ENCODE measurements around the gene PAK1. TPM values are rescaled to one million over a fixed set of nuclear protein-coding genes. Genes with fewer than 3 reads are reported as not detected.

Gene PAK1
- total and polyA plus RNA-seq, 7 experiments from 2014 or later: 15.5 to 67.2 (median 23.2) TPM

- DNase-seq (no peak), ATAC-seq (no peak)
- H3K27me3 ChIP-seq (ENCODE audit: control insufficient read depth in 2 of 2, insufficient read depth in 2 of 2, low read length in 2 of 2): no peaks in the 10 kb centered on the region
- POLR2A ChIA-PET: no interaction called here
- no peaks in the 10 kb centered on the region for H3K36me3 ChIP-seq (ENCODE audit: control insufficient read depth in 2 of 3, insufficient read depth in 3 of 3, low read length in 3 of 3)
- CTCF ChIA-PET: no interaction called here
- H3K27ac ChIP-seq (ENCODE audit: low read depth, low read length): no peak overlapping the region
- Mint-ChIP-seq H3K9me3 (peaks cover 0 to 1% (median 0%) of the 10 kb centered on the region in 11 donors), H3K4me3 (no peak overlapping the region), H3K36me3 (no peaks in the 10 kb centered on the region), H3K27me3 (peaks cover 21 to 53% (median 28%) of the 10 kb centered on the region in 5 donors), H3K27ac (no peak overlapping the region), H3K4me1 (no peaks in the 10 kb centered on the region)
- intact Hi-C loops (cut with micrococcal nuclease): no loop called here
- no peak overlapping the region for H3K4me3 ChIP-seq (ENCODE audit: low read length)
- no peaks in the 10 kb centered on the region for H3K4me1 ChIP-seq (ENCODE audit: control insufficient read depth in 2 of 2, insufficient read depth in 2 of 2, low read length in 2 of 2)
- H3K9me3 ChIP-seq (ENCODE audit: control insufficient read depth in 2 of 3, low read length in 3 of 3): no peaks in the 10 kb centered on the region
Observed at GRCh38 chr11:77287136-77287535, 186.8 kb downstream of the PAK1 start.

DNA sequence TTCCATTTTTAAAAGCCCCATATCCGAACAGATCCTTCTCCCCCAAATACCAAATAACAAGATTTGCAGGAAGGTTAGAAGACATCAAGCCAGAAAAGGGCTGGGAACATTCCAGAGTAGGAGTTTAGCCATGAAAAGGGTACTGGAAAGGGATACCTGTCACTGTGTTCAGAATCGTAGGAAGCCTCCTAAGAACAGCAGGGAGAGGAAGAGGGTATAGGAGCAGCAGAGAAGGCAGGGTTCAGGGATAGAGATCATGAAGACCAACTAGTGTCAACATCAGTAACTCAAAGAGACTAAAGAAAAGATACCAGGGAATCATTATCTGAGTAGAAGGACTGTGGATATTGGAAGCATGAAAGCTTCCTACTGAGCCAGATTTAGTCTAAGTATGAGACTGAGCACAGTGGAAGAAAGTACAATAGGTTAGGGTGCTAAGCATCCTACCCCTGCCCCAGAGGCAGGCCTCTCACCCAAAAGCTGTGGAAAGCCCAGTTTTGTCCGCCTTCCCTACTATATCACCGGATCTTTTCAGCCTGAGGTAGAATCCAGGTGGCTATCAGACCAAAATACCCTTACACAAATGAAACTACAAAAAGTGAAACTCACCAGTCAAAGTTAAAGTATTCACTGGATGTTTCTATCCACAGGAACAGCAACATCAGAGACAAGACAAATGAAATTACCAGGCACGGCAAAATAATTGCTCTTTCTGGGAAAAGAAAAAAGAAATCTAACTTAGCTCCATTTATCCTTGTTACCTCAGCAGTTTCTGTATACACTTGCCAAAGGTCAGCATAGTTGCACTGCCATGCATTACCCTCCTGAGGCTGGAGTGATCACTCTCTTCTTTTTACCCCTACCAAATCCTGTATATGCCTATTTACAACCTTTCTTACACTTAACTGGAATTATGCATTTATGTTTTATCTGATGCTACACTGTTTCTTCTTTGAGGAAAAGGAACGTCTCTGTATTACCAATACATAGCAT, 189.1 kb downstream of the PAK1 start:
- ChIA-PET CTCF (no interaction called here), POLR2A (no interaction called here)
- H3K4me3 ChIP-seq (ENCODE audit: low read length): no peak overlapping the region
- H3K9me3 ChIP-seq (ENCODE audit: control insufficient read depth in 2 of 3, low read length in 3 of 3): no peaks in the 10 kb centered on the region
- H3K36me3 Mint-ChIP-seq: no peaks in the 10 kb centered on the region
- peak overlapping the region in 1 of 9 donors; percentile 32 for H3K27ac Mint-ChIP-seq
- H3K4me3 Mint-ChIP-seq: no peak overlapping the region
- H3K9me3 Mint-ChIP-seq: peaks cover 0 to 6% (median 0%) of the 10 kb centered on the region in 11 donors
- no peaks in the 10 kb centered on the region for H3K36me3 ChIP-seq (ENCODE audit: control insufficient read depth in 2 of 3, insufficient read depth in 3 of 3, low read length in 3 of 3)
- no peaks in the 10 kb centered on the region for H3K4me1 Mint-ChIP-seq
- intact Hi-C loops (cut with micrococcal nuclease): no loop called here
- no peak for DNase-seq
- peaks cover 22 to 51% (median 30%) of the 10 kb centered on the region in 5 donors for H3K27me3 Mint-ChIP-seq
- no peaks in the 10 kb centered on the region for H3K4me1 ChIP-seq (ENCODE audit: control insufficient read depth in 2 of 2, insufficient read depth in 2 of 2, low read length in 2 of 2)
- no peak for ATAC-seq
- no peak overlapping the region for H3K27ac ChIP-seq (ENCODE audit: low read depth, low read length)
- no peaks in the 10 kb centered on the region for H3K27me3 ChIP-seq (ENCODE audit: control insufficient read depth in 2 of 2, insufficient read depth in 2 of 2, low read length in 2 of 2)

DNA sequence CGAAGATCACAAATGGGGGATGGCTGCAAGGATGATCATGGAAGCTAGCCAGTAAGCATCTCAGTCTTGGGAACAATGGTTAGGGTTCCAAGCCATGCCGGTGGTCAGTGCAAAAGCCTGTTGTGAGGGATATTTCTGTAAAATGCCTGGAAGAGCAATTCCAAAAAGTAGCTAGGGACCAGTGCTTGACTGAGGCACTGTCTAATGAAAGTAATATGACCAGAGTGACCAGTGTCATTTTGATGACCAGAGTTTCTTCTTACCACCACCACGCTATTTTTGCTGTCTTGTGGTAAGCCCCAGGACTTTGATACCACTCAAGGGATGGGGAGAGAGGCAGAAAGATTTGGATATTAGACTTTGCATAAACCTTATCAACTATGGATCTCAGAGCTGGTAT, 190.8 kb downstream of the PAK1 start:
- POLR2A ChIA-PET: no interaction called here
- peaks cover 25 to 44% (median 32%) of the 10 kb centered on the region in 5 donors for H3K27me3 Mint-ChIP-seq

DNA sequence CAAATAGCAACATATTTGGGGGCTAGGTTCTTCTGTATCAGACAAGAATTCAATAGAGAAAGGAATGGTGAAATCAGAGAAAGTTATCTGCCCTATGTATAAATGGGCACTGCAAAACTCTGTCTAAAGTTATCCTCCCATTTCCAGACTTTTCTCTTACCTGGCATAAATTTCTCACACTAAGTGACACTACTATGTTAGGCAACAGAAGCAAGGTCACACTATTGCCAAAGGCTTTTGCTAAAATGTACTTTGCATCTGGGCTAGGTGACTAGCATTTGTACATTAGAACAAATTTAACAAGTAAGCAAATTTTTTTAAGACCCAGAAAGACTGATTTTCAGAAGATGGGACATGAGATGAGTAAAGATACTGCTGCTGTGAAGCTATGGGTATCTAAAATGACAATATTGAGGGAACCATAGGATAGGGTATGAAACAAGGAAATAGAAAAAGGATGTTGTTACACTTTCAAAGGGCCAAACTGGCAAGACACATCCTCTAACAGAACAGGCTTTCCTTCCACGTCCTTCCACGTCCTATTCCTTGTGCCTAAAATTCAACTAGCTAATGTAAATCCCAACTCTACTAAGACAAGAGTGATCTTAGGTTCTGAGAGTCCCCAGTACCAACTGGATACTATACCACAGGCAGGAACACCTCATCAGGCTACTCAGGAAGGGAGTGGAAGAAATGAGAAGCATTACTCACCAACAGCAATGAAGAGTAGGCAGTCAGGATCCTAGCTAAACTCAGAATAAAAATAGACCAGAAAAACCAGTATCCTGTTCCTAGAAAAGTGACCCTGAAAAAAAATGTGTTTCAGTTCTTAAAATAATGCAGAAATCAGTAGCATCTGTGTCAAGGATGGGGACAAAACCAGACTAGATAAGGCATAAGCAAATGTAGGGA, 195.0 kb downstream of the PAK1 start:
- H3K27ac Mint-ChIP-seq: no peak overlapping the region
- no peaks in the 10 kb centered on the region for H3K36me3 Mint-ChIP-seq
- Histone ChIP-seq H3K9me3 (ENCODE audit: control insufficient read depth in 2 of 3, low read length in 3 of 3) (no peaks in the 10 kb centered on the region), H3K36me3 (ENCODE audit: control insufficient read depth in 2 of 3, insufficient read depth in 3 of 3, low read length in 3 of 3) (no peaks in the 10 kb centered on the region), H3K4me1 (ENCODE audit: control insufficient read depth in 2 of 2, insufficient read depth in 2 of 2, low read length in 2 of 2) (no peaks in the 10 kb centered on the region), H3K27me3 (ENCODE audit: control insufficient read depth in 2 of 2, insufficient read depth in 2 of 2, low read length in 2 of 2) (no peaks in the 10 kb centered on the region), H3K4me3 (ENCODE audit: low read length) (no peak overlapping the region), H3K27ac (ENCODE audit: low read depth, low read length) (no peak overlapping the region)
- peaks cover 19 to 25% (median 25%) of the 10 kb centered on the region in 5 donors for H3K27me3 Mint-ChIP-seq
- ATAC-seq: no peak
- H3K4me3 Mint-ChIP-seq: no peak overlapping the region
- no peaks in the 10 kb centered on the region for H3K4me1 Mint-ChIP-seq
- DNase-seq: no peak
- intact Hi-C loops (cut with micrococcal nuclease): no loop called here
- POLR2A ChIA-PET: no interaction called here
- CTCF ChIA-PET: no interaction called here
- H3K9me3 Mint-ChIP-seq: peaks cover 0 to 10% (median 0%) of the 10 kb centered on the region in 11 donors

More for the DNA sequence above, 190.8 kb downstream of the PAK1 start:
- intact Hi-C loops (cut with micrococcal nuclease): no loop called here
- Histone ChIP-seq H3K36me3 (ENCODE audit: control insufficient read depth in 2 of 3, insufficient read depth in 3 of 3, low read length in 3 of 3) (no peaks in the 10 kb centered on the region), H3K4me1 (ENCODE audit: control insufficient read depth in 2 of 2, insufficient read depth in 2 of 2, low read length in 2 of 2) (no peaks in the 10 kb centered on the region), H3K27me3 (ENCODE audit: control insufficient read depth in 2 of 2, insufficient read depth in 2 of 2, low read length in 2 of 2) (no peaks in the 10 kb centered on the region), H3K9me3 (ENCODE audit: control insufficient read depth in 2 of 3, low read length in 3 of 3) (no peaks in the 10 kb centered on the region), H3K4me3 (ENCODE audit: low read length) (no peak overlapping the region), H3K27ac (ENCODE audit: low read depth, low read length) (no peak overlapping the region)
- Mint-ChIP-seq H3K27ac (no peak overlapping the region), H3K36me3 (no peaks in the 10 kb centered on the region), H3K4me3 (no peak overlapping the region), H3K9me3 (peaks cover 0 to 10% (median 0%) of the 10 kb centered on the region in 11 donors), H3K4me1 (no peaks in the 10 kb centered on the region)
- no peak for ATAC-seq
- no peak for DNase-seq
- CTCF ChIA-PET: no interaction called here

DNA sequence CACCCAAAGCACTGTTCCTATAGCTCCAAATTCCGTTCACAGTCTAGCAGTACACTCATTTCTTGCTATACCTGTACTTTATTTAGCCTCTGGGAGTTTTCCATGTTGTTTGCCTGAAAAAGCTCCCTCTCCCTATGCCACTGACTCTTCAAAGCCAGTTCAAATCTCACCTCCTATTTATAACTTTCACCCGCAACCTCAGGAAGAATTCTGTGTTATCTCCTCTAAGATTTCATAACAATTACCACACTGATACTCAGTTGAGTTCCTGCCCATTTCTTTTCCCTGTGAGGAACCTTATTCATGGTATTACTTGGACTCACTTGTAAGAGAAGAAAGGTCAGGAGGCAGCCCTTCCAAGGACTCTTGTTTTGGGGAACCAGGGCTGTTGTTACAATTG, 197.6 kb downstream of the PAK1 start:
- POLR2A ChIA-PET: no interaction called here

More for the DNA sequence above, 197.6 kb downstream of the PAK1 start:
- Histone ChIP-seq H3K9me3 (ENCODE audit: control insufficient read depth in 2 of 3, low read length in 3 of 3) (no peaks in the 10 kb centered on the region), H3K4me3 (ENCODE audit: low read length) (no peak overlapping the region), H3K36me3 (ENCODE audit: control insufficient read depth in 2 of 3, insufficient read depth in 3 of 3, low read length in 3 of 3) (no peaks in the 10 kb centered on the region), H3K4me1 (ENCODE audit: control insufficient read depth in 2 of 2, insufficient read depth in 2 of 2, low read length in 2 of 2) (no peaks in the 10 kb centered on the region), H3K27ac (ENCODE audit: low read depth, low read length) (no peak overlapping the region), H3K27me3 (ENCODE audit: control insufficient read depth in 2 of 2, insufficient read depth in 2 of 2, low read length in 2 of 2) (no peaks in the 10 kb centered on the region)
- H3K27ac Mint-ChIP-seq: no peak overlapping the region
- intact Hi-C loops (cut with micrococcal nuclease): no loop called here
- no peak for DNase-seq
- peaks cover 11 to 26% (median 14%) of the 10 kb centered on the region in 5 donors for H3K27me3 Mint-ChIP-seq
- no peak overlapping the region for H3K4me3 Mint-ChIP-seq
- peaks cover 0 to 10% (median 0%) of the 10 kb centered on the region in 11 donors for H3K9me3 Mint-ChIP-seq
- no peak for ATAC-seq
- CTCF ChIA-PET: no interaction called here
- no peaks in the 10 kb centered on the region for H3K36me3 Mint-ChIP-seq
- H3K4me1 Mint-ChIP-seq: no peaks in the 10 kb centered on the region
